NOMO-1 treated with DMSO at 0.1 percent for 48 hours (cell line): ENCODE data around the gene EDN2.

ENCODE experiments used
- DNase-seq: peaks from one replicate; lab custom pipeline; 2025; ENCODE audit not compliant: unreplicated experiment; lab: John Stamatoyannopoulos, UW

The EDN2 gene

DNA sequence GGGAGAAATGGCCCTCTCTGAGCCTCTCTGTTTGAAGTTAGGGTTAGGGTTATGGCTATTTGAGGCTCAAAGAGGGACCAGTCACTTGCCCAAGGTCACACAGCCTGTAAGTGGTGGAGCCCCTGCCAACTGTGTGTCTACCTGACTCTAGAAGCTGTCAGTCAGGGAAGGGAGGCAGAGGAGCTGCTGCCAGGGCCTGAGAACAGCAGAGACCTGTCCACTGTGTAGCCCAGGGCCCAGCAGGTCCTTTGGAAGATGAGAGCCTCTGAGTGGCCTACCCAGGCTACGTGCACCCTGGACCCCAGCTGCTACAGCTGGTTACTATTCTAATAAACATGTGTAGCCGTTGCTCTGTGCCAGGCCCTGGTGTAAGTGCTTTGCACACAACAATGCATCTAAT is 15.1 kb upstream of the EDN2 start:
- DNase-seq, result no peak

- no peak for DNase-seq
Measured at GRCh38 chr1:41498804-41499203, 14.3 kb upstream of the EDN2 start.

- DNase-seq, result no peak
Measured at GRCh38 chr1:41498391-41498790, 13.9 kb upstream of the EDN2 start.

- no peak for DNase-seq
Measured at GRCh38 chr1:41497461-41498030, 13.1 kb upstream of the EDN2 start.

- DNase-seq, result no peak
Measured at GRCh38 chr1:41497056-41497440, 12.6 kb upstream of the EDN2 start.

DNA sequence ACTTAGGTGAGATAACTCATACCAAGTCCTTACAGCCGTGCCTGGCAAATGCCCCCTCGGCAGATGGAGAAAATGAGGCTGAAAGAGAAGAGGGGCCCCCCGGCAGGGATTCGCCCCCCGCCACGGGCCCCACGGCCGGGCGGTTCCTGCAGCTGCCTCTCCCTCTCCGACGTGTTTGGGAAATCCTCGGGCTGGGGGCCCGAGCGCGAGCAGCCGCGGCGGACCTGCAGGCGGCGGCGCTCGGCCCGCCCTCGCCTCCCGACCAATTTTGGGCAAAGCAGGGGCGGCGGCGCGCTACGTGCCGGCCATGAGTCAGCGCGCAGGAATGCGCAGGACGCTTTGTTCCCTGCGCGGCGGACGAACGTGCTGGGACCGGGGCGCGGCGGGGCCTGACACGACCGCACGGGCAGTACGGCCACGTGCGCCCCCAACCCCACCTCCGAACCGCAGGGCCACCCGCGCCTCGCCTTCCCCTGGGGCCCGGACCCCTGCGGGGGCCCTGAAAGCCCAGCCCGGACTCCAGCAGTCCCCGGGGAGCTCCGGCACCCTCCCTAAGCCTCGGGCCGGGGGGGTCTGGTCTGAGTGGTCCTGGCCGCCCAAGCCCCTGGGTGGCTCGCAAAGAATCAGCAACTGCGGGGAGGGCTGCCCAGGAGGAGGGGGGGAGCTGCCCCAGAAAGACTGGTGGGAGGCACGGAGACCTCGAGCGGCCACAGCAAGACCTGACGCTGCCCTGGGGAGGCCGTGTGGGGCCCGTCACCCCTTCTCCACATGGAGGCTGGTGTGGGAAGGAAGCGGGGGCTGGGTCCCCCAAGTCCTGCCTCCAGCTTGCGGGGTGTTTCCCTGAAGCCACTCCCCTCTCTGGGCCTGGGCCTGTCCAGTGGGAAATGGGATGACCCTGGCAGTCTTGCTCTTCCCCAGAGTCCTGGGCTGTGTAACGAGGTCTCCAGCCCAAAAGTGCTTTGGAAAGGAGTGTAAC is 11.9 kb upstream of the EDN2 start:
- peak; percentile 67 for DNase-seq

DNA sequence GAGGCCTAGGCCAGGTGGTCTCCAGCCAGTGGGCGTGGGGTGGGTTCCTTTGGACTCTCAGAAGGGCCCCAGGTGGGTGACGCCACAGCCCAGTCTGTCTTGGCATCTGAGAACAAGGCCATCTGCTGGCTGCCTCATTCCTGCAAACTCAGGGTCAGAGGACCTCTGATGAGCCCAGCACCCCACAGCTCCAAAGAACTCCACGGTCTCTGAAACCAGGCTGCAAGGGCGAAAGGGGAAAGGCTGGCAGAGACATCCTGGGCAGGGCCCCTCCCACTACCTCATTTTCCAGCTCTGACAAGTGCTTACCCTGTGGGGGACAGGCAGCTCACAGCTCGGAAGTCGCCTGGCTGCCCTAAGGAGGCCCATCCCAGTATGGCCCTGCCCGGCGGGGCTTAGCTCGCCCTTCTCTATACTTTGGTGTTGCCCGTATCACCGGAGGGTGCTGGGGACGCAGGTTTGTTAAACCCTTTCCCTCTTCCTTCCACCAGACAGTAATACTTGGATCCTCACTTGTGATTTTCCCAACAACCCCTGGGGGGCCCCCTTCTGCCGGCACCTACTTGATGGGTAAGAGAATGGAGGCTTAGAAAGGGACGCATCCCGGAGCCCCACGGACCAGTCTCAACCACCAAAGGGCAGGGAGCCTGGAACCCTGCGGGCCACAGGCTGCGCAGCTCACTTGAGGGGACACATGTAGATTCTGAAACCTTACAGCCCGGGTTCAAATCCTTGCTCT is 10.9 kb upstream of the EDN2 start:
- peak; percentile 30 for DNase-seq

- no peak for DNase-seq
Measured at GRCh38 chr1:41494351-41495209, 10.1 kb upstream of the EDN2 start.

- no peak for DNase-seq
Measured at GRCh38 chr1:41493626-41494350, 9.3 kb upstream of the EDN2 start.

DNA sequence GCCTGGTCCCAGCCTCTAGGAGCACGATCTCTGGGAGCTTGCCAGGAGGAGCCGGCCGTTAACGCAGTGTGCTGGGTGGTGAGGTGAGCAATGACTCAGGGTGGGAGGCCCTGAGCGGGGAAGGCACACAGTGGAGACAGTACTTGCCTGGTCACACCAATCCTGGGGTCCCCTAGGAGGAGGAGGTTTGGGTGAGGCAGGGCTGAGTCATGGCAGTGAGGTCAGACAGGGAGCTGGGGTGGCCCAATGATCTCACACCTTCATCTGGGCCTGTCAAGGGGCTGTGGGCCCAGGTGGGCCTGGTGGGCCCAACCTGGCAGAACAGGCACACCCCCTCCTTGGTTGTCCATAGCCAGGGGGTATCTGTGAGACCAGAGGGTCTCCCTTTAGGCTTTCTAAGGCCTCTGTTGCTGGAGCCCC is 8.6 kb upstream of the EDN2 start:
- DNase-seq, result no peak

GRCh38 chr1:41492341-41492848 is 7.9 kb upstream of the EDN2 start:
- peak; percentile 34 for DNase-seq

DNA sequence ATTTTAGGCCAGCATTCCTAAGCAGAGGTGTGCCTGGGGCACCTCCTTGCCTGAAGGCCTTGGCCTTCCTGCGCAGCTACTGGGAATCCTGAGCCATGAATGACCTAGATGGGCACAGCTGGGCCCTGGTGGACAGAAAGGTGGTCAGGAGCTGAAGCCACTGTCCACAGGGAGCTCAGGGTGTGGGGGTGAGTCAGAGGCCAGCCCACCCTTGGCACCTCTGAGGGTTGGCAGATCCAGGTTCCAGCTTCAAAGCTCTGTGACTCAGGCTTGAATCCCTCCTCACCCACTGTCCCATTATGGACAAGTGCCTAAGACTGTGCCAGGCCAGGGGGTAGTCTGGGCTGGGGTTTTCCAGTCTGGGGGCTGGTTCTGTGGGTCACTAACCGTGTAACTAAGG is 6.4 kb upstream of the EDN2 start:
- DNase-seq, result no peak

DNA sequence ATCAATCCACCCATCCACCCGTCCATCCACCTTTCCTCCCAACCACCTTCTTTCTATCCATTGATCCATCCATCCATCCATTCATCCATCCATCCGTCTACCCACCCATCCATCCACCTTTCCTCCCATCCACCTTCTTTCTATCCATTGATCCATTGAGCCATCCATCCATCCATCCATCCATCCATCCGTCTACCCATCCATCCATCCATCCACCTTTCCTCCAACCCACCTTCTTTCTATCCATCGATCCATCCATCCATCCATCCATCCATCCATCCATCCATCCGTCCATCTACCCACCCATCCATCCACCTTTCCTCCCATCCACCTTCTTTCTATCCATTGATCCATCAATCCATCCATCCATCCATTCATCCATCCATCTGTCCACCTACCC is 5.1 kb upstream of the EDN2 start:
- DNase-seq, result no peak

DNA sequence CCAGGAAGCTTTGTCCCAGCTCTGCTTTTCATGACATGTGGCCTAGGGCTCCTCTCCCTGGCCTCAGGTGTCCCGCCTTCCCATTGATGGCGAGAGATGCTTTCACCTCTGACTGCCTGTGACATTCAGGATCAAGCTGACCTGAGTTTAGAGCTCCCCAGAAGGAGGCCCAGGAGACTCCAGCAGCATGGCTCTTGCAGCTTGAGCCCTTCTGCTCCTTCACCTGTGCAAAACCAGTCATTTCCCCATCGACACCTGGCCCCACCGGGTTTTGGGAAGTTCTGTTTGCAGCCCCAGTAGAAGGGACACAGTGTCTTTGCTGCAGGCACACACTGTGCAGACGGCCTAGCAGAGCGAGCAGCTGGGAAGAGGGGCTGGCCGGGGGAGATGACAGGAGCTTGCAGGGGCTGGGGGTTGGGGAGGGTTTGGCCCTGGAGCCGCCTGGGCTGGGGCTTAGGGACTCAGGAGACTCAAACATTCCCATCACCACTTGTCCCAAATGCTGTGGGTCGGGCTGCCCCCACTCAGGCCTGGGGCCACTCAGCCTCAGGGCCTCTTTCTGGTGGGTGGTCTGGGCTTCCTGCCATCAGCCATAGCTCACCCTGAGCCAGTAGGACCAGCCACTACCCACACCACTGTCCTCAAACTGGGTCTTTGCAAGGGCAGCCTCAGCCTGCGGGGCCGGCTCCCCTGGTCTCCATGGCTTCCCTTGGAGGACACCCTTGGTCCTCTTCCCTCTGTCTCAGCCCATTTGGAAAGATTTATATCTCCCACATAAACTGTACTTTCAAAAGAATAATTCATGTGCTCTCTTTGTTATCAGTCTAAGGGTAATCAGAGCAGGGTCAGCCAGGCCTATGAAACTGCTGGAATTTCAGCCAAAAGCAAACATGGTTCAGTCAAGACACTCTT is 3.8 kb upstream of the EDN2 start:
- no peak for DNase-seq

DNA sequence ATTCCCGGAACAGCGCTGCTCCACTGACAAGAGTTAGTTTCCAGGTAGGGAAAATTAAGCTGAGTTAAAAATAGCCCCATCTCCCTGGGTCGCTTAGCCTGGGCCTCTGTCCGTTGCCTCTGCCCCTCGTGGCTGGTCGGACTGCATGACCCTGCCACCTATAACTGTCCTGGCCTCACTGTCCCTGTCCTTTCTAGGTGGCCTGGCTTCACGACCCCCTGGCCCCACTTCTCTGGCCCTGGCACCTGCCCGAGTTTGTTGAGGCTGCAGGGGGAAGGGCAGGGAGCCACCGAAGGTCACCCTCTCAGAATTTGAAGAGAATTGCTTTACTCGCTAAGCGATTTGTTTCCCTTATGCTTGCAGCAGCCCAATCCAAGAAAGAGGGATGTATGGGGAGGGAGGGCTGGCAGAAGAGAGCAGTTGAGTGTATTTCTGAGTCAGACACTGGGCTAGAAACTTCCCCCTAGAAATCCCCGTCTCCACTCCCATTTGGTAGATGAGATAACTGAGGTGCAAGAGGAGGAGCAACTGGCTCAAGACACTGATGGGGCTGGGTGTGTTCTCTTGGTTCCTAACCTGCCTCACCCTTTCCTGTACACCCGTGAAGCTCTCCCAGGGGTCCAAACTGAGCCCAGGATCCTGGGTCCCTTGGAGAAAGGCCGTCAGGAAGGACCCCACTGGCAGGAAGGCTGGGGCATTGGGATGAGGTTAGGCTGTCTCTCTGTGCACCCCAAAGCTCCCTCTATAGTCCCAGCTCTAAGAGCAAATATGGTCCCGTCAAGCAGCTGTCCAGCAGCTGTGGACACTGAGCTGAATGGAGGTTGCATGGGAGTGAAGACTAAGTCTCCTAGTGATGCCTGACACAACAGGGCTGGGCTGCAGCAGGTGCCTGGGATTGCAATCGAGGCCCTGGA is 2.9 kb upstream of the EDN2 start:
- peak; percentile 64 for DNase-seq

DNA sequence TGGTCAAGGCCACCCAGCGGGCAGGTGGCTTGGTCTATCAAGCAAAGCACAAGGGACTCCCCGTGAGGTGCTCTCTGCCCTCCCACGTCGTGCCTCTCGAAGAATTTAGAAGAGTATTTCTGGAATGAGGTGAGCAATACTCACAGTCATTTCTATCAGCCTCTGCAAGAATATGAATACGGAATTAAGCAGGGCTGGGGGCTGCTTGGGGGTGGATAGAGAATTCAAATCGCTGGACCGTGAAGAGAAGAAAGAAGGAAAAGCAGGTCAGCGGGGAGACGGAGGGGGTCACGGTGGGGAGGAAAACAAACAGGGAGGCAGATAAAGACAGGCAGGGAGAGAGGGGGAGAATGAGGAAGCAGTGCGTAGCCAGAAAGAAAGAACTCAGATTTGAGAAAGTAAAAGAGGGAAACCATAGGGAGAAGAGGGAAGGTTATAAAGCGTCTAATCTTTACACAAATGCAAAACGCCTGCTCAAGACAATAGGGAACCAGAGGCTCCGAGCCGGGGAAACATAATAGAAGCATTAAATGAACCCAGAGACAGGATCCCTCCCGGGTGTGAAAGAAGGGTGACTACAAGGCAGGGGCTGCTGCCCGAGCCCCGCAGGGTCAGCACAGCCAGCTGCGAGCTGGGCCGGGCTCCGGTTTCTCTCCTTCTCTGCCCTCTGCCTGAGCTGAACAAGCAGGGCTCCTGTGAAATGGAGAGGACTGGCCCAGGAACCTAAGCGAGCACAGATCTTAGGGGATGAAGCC is 2.1 kb upstream of the EDN2 start:
- peak; percentile 40 for DNase-seq

DNA sequence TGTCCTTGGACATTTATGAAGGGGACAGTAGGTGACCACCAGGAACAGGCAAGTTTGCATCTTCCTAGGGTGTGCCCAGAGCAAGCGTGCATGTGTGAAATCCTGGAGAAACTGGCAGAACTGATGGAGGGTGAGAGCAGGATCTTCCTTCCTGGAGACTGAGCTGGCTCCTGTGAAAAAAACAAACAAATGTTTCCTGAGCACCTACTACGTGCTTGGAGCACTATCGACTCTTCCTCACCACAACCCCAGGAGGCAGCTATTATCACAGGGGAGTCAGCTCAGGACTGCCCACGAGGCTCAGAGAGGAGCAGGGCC is 1.5 kb upstream of the EDN2 start:
- no peak for DNase-seq
